Activated naive CD4-positive, alpha-beta T cell treated with anti-CD3 and anti-CD28 coated beads, Interleukin-2, amount 50 U/mL, for 72 hours (primary cell): ENCODE measurements around the gene FADS2. TPM values are rescaled to one million over a fixed set of nuclear protein-coding genes. Genes with fewer than 3 reads are reported as not detected.

ENCODE experiments used
- ATAC-seq, 2 donors: fragments of 150-1000 bp; cut with Tn5 transposase; 2 replicates each; pipeline ENCODE4 v1.10.0; 2021; ENCODE audit warnings: mild to moderate bottlenecking in 2 of 2, moderate library complexity in 2 of 2
- DNase-seq, 2 donors: peaks; one replicate each; pipeline ENCODE4 v3.0.0; 2021 to 2022; ENCODE audit warnings: low spot score in 2 of 2
- H3K27ac Mint-ChIP-seq, 2 donors: one replicate each; pipeline ENCODE4 v1.8.0; 2022; ENCODE audit warnings: mild to moderate bottlenecking in 2 of 2, mixed read lengths in 2 of 2
- H3K36me3 Mint-ChIP-seq, 2 donors: one replicate each; pipeline ENCODE4 v1.8.0; 2022; ENCODE audit warnings: mixed read lengths in 2 of 2
- H3K9me3 Mint-ChIP-seq, 2 donors: one replicate each; pipeline ENCODE4 v1.8.0; 2022; ENCODE audit warnings: mixed read lengths in 2 of 2
- total RNA-seq, 2 donors: library from RNA; stranded (reverse); gene quantifications; one replicate each; pipeline ENCODE4 v1.2.3, GENCODE V29; 2022

FADS2 gene
- total RNA-seq, 2 donors from 2014 or later: 42.6 to 55.1 TPM

GRCh38 chr11:61866231-61866957 is 38.3 kb downstream of the FADS2 start:
- no peaks in the 10 kb centered on the region for H3K9me3 Mint-ChIP-seq
- H3K36me3 Mint-ChIP-seq: no peaks in the 10 kb centered on the region
- H3K27ac Mint-ChIP-seq: peak overlapping the region in 1 of 2 donors; percentile 42
- DNase-seq (no peak), ATAC-seq (no peak)

- Mint-ChIP-seq H3K9me3 (no peaks in the 10 kb centered on the region), H3K27ac (no peak overlapping the region), H3K36me3 (no peaks in the 10 kb centered on the region)
- DNase-seq (no peak), ATAC-seq (no peak)
These were observed 38.9 kb downstream of the FADS2 start for GRCh38 chr11:61866958-61867343.

- no peak for ATAC-seq
- H3K27ac Mint-ChIP-seq: no peak overlapping the region
- no peaks in the 10 kb centered on the region for H3K36me3 Mint-ChIP-seq
- DNase-seq: no peak
- H3K9me3 Mint-ChIP-seq: no peaks in the 10 kb centered on the region
These were observed 40.7 kb downstream of the FADS2 start for GRCh38 chr11:61868571-61869428.

GRCh38 chr11:61869429-61869707 is 41.3 kb downstream of the FADS2 start:
- ATAC-seq (no peak), DNase-seq (no peak)
- H3K36me3 Mint-ChIP-seq: no peaks in the 10 kb centered on the region
- no peaks in the 10 kb centered on the region for H3K9me3 Mint-ChIP-seq
- peak overlapping the region in 1 of 2 donors; percentile 16 for H3K27ac Mint-ChIP-seq

GRCh38 chr11:61869708-61870451 is 41.8 kb downstream of the FADS2 start:
- ATAC-seq (no peak), DNase-seq (no peak)
- peak overlapping the region in 1 of 2 donors; percentile 16 for H3K27ac Mint-ChIP-seq
- no peaks in the 10 kb centered on the region for H3K36me3 Mint-ChIP-seq
- no peaks in the 10 kb centered on the region for H3K9me3 Mint-ChIP-seq

- DNase-seq: no peak
- ATAC-seq: no peak
- no peaks in the 10 kb centered on the region for H3K9me3 Mint-ChIP-seq
- H3K27ac Mint-ChIP-seq: peak overlapping the region in 1 of 2 donors; percentile 33
- no peaks in the 10 kb centered on the region for H3K36me3 Mint-ChIP-seq
These were observed 42.5 kb downstream of the FADS2 start for GRCh38 chr11:61870541-61871031.

GRCh38 chr11:61871158-61871597 is 43.1 kb downstream of the FADS2 start:
- DNase-seq (peak in 1 of 2 donors; percentile 80), ATAC-seq (peak; percentile 91 to 94)
- no peaks in the 10 kb centered on the region for H3K36me3 Mint-ChIP-seq
- peak overlapping the region in 1 of 2 donors; percentile 33 for H3K27ac Mint-ChIP-seq
- H3K9me3 Mint-ChIP-seq: no peaks in the 10 kb centered on the region

GRCh38 chr11:61872935-61873565 is 45.0 kb downstream of the FADS2 start:
- ATAC-seq (no peak), DNase-seq (no peak)
- H3K27ac Mint-ChIP-seq: no peak overlapping the region
- no peaks in the 10 kb centered on the region for H3K9me3 Mint-ChIP-seq
- no peaks in the 10 kb centered on the region for H3K36me3 Mint-ChIP-seq

GRCh38 chr11:61873588-61874376 is 45.7 kb downstream of the FADS2 start:
- Mint-ChIP-seq H3K9me3 (no peaks in the 10 kb centered on the region), H3K27ac (no peak overlapping the region), H3K36me3 (no peaks in the 10 kb centered on the region)
- no peak for DNase-seq
- ATAC-seq: no peak

- H3K36me3 Mint-ChIP-seq: no peaks in the 10 kb centered on the region
- ATAC-seq (no peak), DNase-seq (no peak)
- no peak overlapping the region for H3K27ac Mint-ChIP-seq
- H3K9me3 Mint-ChIP-seq: no peaks in the 10 kb centered on the region
These were observed 46.3 kb downstream of the FADS2 start for GRCh38 chr11:61874377-61874809.

GRCh38 chr11:61874853-61875252 is 46.8 kb downstream of the FADS2 start:
- no peaks in the 10 kb centered on the region for H3K9me3 Mint-ChIP-seq
- no peaks in the 10 kb centered on the region for H3K36me3 Mint-ChIP-seq
- H3K27ac Mint-ChIP-seq: no peak overlapping the region
- no peak for ATAC-seq
- no peak for DNase-seq

- Mint-ChIP-seq H3K36me3 (no peaks in the 10 kb centered on the region), H3K9me3 (no peaks in the 10 kb centered on the region), H3K27ac (no peak overlapping the region)
- DNase-seq (no peak), ATAC-seq (no peak)
These were observed 47.6 kb downstream of the FADS2 start for GRCh38 chr11:61875698-61876097.

- no peak for DNase-seq
- no peak overlapping the region for H3K27ac Mint-ChIP-seq
- H3K9me3 Mint-ChIP-seq: no peaks in the 10 kb centered on the region
- H3K36me3 Mint-ChIP-seq: no peaks in the 10 kb centered on the region
- ATAC-seq: no peak
These were observed 51.1 kb downstream of the FADS2 start for GRCh38 chr11:61879152-61879551.

GRCh38 chr11:61880031-61880430 is 51.9 kb downstream of the FADS2 start:
- Mint-ChIP-seq H3K27ac (peak overlapping the region in 1 of 2 donors; percentile 9), H3K36me3 (no peaks in the 10 kb centered on the region), H3K9me3 (no peaks in the 10 kb centered on the region)
- no peak for DNase-seq
- no peak for ATAC-seq

- no peak for ATAC-seq
- Mint-ChIP-seq H3K36me3 (no peaks in the 10 kb centered on the region), H3K9me3 (no peaks in the 10 kb centered on the region), H3K27ac (peak overlapping the region in 1 of 2 donors; percentile 9)
- DNase-seq: no peak
These were observed 52.4 kb downstream of the FADS2 start for GRCh38 chr11:61880454-61880853.

GRCh38 chr11:61881397-61881796 is 53.3 kb downstream of the FADS2 start:
- Mint-ChIP-seq H3K9me3 (no peaks in the 10 kb centered on the region), H3K36me3 (no peaks in the 10 kb centered on the region), H3K27ac (no peak overlapping the region)
- DNase-seq (no peak), ATAC-seq (no peak)
